ENCODE data around the gene FADS6. TPM values are rescaled to one million over a fixed set of nuclear protein-coding genes. Genes with fewer than 3 reads are reported as not detected.

The FADS6 gene
- total RNA-seq, 2 donors from 2014 or later, result 4.7 to 5.7 TPM

- DNase-seq, result no peak
- no peak overlapping the region for H3K4me3 ChIP-seq (ENCODE audit: low read length)
- Mint-ChIP-seq H3K4me1 (peaks cover 1% of the 10 kb centered on the region), H3K9me3 (no peaks in the 10 kb centered on the region), H3K27ac (no peak overlapping the region), H3K27me3 (ENCODE audit: insufficient read depth) (peaks cover 33% of the 10 kb centered on the region), H3K36me3 (ENCODE audit: low read depth) (peaks cover 6% of the 10 kb centered on the region), H3K4me3 (no peak overlapping the region)
- peaks cover 14% of the 10 kb centered on the region for H3K36me3 ChIP-seq (ENCODE audit: control insufficient read depth, insufficient read depth, low read length)
- 92 to 93% methylated on average over 19 to 25 of the region's 25 CpGs for WGBS, 2 experiments (ENCODE audit: insufficient coverage in 1 of 2, insufficient read length in 1 of 2)
- no peak overlapping the region for H3K9ac ChIP-seq (ENCODE audit: extremely low read depth, low read length, poor library complexity, severe bottlenecking)
- TF ChIP-seq CTCF (conservative IDR thresholded peaks at IDR 0.05), result no peak
- no peak overlapping the region for H3K27ac ChIP-seq (ENCODE audit: low read depth, low read length)
- H3K27me3 ChIP-seq (ENCODE audit: control insufficient read depth, insufficient read depth, low read length, poor library complexity, severe bottlenecking), result peaks cover 36% of the 10 kb centered on the region
- no peaks in the 10 kb centered on the region for H3K4me1 ChIP-seq (ENCODE audit: control insufficient read depth, insufficient read depth, low read length)
- no peaks in the 10 kb centered on the region for H3K9me3 ChIP-seq (ENCODE audit: control insufficient read depth, low read length)
Observed at GRCh38 chr17:74863420-74864296, 29.8 kb downstream of the FADS6 start.

GRCh38 chr17:74862919-74863318 is 30.5 kb downstream of the FADS6 start:
- no peak overlapping the region for H3K27ac ChIP-seq (ENCODE audit: low read depth, low read length)
- no peak for DNase-seq
- WGBS, 2 experiments (ENCODE audit: insufficient coverage in 1 of 2, insufficient read length in 1 of 2), result 82 to 100% methylated on average over 1 to 6 of the region's 6 CpGs
- H3K4me3 Mint-ChIP-seq, result no peak overlapping the region
- H3K9me3 Mint-ChIP-seq, result no peaks in the 10 kb centered on the region
- no peak overlapping the region for H3K9ac ChIP-seq (ENCODE audit: extremely low read depth, low read length, poor library complexity, severe bottlenecking)
- H3K27me3 Mint-ChIP-seq (ENCODE audit: insufficient read depth), result peaks cover 40% of the 10 kb centered on the region
- no peak overlapping the region for H3K27ac Mint-ChIP-seq
- no peak overlapping the region for H3K4me3 ChIP-seq (ENCODE audit: low read length)
- no peaks in the 10 kb centered on the region for H3K4me1 ChIP-seq (ENCODE audit: control insufficient read depth, insufficient read depth, low read length)
- H3K4me1 Mint-ChIP-seq, result peaks cover 1% of the 10 kb centered on the region
- no peaks in the 10 kb centered on the region for H3K9me3 ChIP-seq (ENCODE audit: control insufficient read depth, low read length)
- no peak for TF ChIP-seq CTCF (conservative IDR thresholded peaks at IDR 0.05)
- peaks cover 43% of the 10 kb centered on the region for H3K27me3 ChIP-seq (ENCODE audit: control insufficient read depth, insufficient read depth, low read length, poor library complexity, severe bottlenecking)
- H3K36me3 Mint-ChIP-seq (ENCODE audit: low read depth), result peaks cover 6% of the 10 kb centered on the region
- H3K36me3 ChIP-seq (ENCODE audit: control insufficient read depth, insufficient read depth, low read length), result peaks cover 14% of the 10 kb centered on the region

- Histone ChIP-seq H3K4me3 (ENCODE audit: low read length) (no peak overlapping the region), H3K27ac (ENCODE audit: low read depth, low read length) (no peak overlapping the region), H3K9ac (ENCODE audit: extremely low read depth, low read length, poor library complexity, severe bottlenecking) (no peak overlapping the region), H3K4me1 (ENCODE audit: control insufficient read depth, insufficient read depth, low read length) (no peaks in the 10 kb centered on the region), H3K9me3 (ENCODE audit: control insufficient read depth, low read length) (no peaks in the 10 kb centered on the region), H3K27me3 (ENCODE audit: control insufficient read depth, insufficient read depth, low read length, poor library complexity, severe bottlenecking) (peaks cover 49% of the 10 kb centered on the region), H3K36me3 (ENCODE audit: control insufficient read depth, insufficient read depth, low read length) (peaks cover 14% of the 10 kb centered on the region)
- Mint-ChIP-seq H3K36me3 (ENCODE audit: low read depth) (peaks cover 6% of the 10 kb centered on the region), H3K27ac (no peak overlapping the region), H3K27me3 (ENCODE audit: insufficient read depth) (peaks cover 46% of the 10 kb centered on the region), H3K4me3 (peak overlapping the region; percentile 31), H3K9me3 (no peaks in the 10 kb centered on the region), H3K4me1 (peaks cover 1% of the 10 kb centered on the region)
- TF ChIP-seq CTCF (conservative IDR thresholded peaks at IDR 0.05), result peak; percentile 93
- 52 to 55% methylated on average over 12 to 25 of the region's 25 CpGs for WGBS, 2 experiments (ENCODE audit: insufficient coverage in 1 of 2, insufficient read length in 1 of 2)
- peak; percentile 98 for DNase-seq
Observed at GRCh38 chr17:74862108-74862901, 31.1 kb downstream of the FADS6 start.
